ENCODE results near the gene C2orf76. TPM values are rescaled to one million over a fixed set of nuclear protein-coding genes. Genes with fewer than 3 reads are reported as not detected.

The C2orf76 gene
- total RNA-seq, 3 donors from 2014 or later (not counting 1 experiment from before 2014, with no cell fraction given): 14.1 to 21.9 (median 20.5) TPM

GRCh38 chr2:119311831-119312230, 54.8 kb downstream of the C2orf76 start:
- H3K27ac ChIP-seq (ENCODE audit: low read length): no peak overlapping the region
- H3K9me3 Mint-ChIP-seq: no peaks in the 10 kb centered on the region
- H3K36me3 ChIP-seq (ENCODE audit: control insufficient read depth, insufficient read depth, low read length): peaks cover 4% of the 10 kb centered on the region
- TF ChIP-seq CTCF (IDR thresholded peaks at IDR 0.05): no peak
- H3K4me1 ChIP-seq (ENCODE audit: control insufficient read depth, insufficient read depth, low read length): no peaks in the 10 kb centered on the region
- H3K4me3 Mint-ChIP-seq: no peak overlapping the region
- no peaks in the 10 kb centered on the region for H3K4me1 Mint-ChIP-seq
- H3K36me3 Mint-ChIP-seq: no peaks in the 10 kb centered on the region
- 88% methylated on average over 8 of the region's 9 CpGs for WGBS (ENCODE audit: insufficient coverage)
- ATAC-seq (no peak), DNase-seq (no peak)
- no peak overlapping the region for H3K27ac Mint-ChIP-seq
- no peaks in the 10 kb centered on the region for H3K27me3 Mint-ChIP-seq (ENCODE audit: low read depth in 2 of 2)
- intact Hi-C loops (cut with micrococcal nuclease): loop anchor here (1.0 kb wide), 1 partner anchor 431 kb away; no protein-coding TSS in a partner anchor
- H3K27me3 ChIP-seq (ENCODE audit: control insufficient read depth, insufficient read depth, low read length): no peaks in the 10 kb centered on the region
- H3K9me3 ChIP-seq (ENCODE audit: control insufficient read depth, insufficient read depth, low read length): no peaks in the 10 kb centered on the region
- no peak overlapping the region for H3K4me3 ChIP-seq (ENCODE audit: low read length)

- TF ChIP-seq CTCF (IDR thresholded peaks at IDR 0.05): no peak
- intact Hi-C loops (cut with micrococcal nuclease): loop anchor here (1.0 kb wide), 1 partner anchor 430 kb away; no protein-coding TSS in a partner anchor
- Histone ChIP-seq H3K4me3 (ENCODE audit: low read length) (no peak overlapping the region), H3K27me3 (ENCODE audit: control insufficient read depth, insufficient read depth, low read length) (no peaks in the 10 kb centered on the region), H3K4me1 (ENCODE audit: control insufficient read depth, insufficient read depth, low read length) (no peaks in the 10 kb centered on the region), H3K36me3 (ENCODE audit: control insufficient read depth, insufficient read depth, low read length) (peaks cover 4% of the 10 kb centered on the region), H3K27ac (ENCODE audit: low read length) (no peak overlapping the region), H3K9me3 (ENCODE audit: control insufficient read depth, insufficient read depth, low read length) (no peaks in the 10 kb centered on the region)
- Mint-ChIP-seq H3K4me1 (no peaks in the 10 kb centered on the region), H3K4me3 (no peak overlapping the region), H3K27ac (no peak overlapping the region), H3K27me3 (ENCODE audit: low read depth in 2 of 2) (no peaks in the 10 kb centered on the region), H3K9me3 (no peaks in the 10 kb centered on the region), H3K36me3 (no peaks in the 10 kb centered on the region)
- DNase-seq: no peak
- no peak for ATAC-seq
- WGBS (ENCODE audit: insufficient coverage): 96% methylated on average over 4 of the region's 5 CpGs
Observed at GRCh38 chr2:119311371-119311770, 55.3 kb downstream of the C2orf76 start.

- whole genome bisulfite sequencing (ENCODE audit: insufficient coverage): 99% methylated on average over 4 of the region's 4 CpGs
- Mint-ChIP-seq H3K27me3 (ENCODE audit: low read depth in 2 of 2) (no peaks in the 10 kb centered on the region), H3K36me3 (no peaks in the 10 kb centered on the region), H3K4me3 (no peak overlapping the region), H3K9me3 (no peaks in the 10 kb centered on the region), H3K4me1 (peaks cover 0 to 6% of the 10 kb centered on the region in 2 donors), H3K27ac (no peak overlapping the region)
- TF ChIP-seq CTCF (IDR thresholded peaks at IDR 0.05): no peak
- ATAC-seq: no peak
- H3K27ac ChIP-seq (ENCODE audit: low read length): no peak overlapping the region
- peaks cover 4% of the 10 kb centered on the region for H3K36me3 ChIP-seq (ENCODE audit: control insufficient read depth, insufficient read depth, low read length)
- H3K9me3 ChIP-seq (ENCODE audit: control insufficient read depth, insufficient read depth, low read length): no peaks in the 10 kb centered on the region
- H3K4me1 ChIP-seq (ENCODE audit: control insufficient read depth, insufficient read depth, low read length): no peaks in the 10 kb centered on the region
- intact Hi-C loops (cut with micrococcal nuclease): no loop called here
- no peak for DNase-seq
- H3K4me3 ChIP-seq (ENCODE audit: low read length): no peak overlapping the region
- no peaks in the 10 kb centered on the region for H3K27me3 ChIP-seq (ENCODE audit: control insufficient read depth, insufficient read depth, low read length)
Observed at GRCh38 chr2:119308793-119309330, 57.8 kb downstream of the C2orf76 start.
